GM12878 (cell line): Measurements from ENCODE around the gene SKAP1.

Source experiments
- CTCF ChIP-seq, 3 experiments: IDR thresholded peaks in 2 of 3; conservative IDR thresholded peaks in 1 of 3; 2 replicates each; pipeline ENCODE4 v1.5.1; 2011; ENCODE audit warnings: low read depth in 3 of 3, low read length in 3 of 3, mild to moderate bottlenecking in 3 of 3, control low read depth in 2 of 3, moderate library complexity in 2 of 3, inconsistent platforms in 1 of 3, mixed read lengths in 1 of 3; ENCODE audit not compliant: control insufficient read depth in 2 of 3, insufficient read depth in 1 of 3; ENCODE audit errors: extremely low read depth in 1 of 3
- EZH2 ChIP-seq: IDR thresholded peaks from 2 replicates; pipeline ENCODE4 v1.6.1; 2012; ENCODE audit warnings: low read depth, mild to moderate bottlenecking, control low read depth, inconsistent platforms, low read length, borderline replicate concordance; ENCODE audit not compliant: control insufficient read depth
- GABPA ChIP-seq: IDR thresholded peaks from 2 replicates; pipeline ENCODE4 v1.6.1; 2014; ENCODE audit warnings: antibody characterized with exemption, low read depth, mild to moderate bottlenecking, inconsistent platforms
- KDM1A ChIP-seq: fragments of 200-600 bp; sonication (generic); IDR thresholded peaks from 2 replicates; pipeline ENCODE4 v1.6.1; 2016; ENCODE audit warnings: borderline replicate concordance
- RAD51 ChIP-seq: fragments of 450-650 bp; IDR thresholded peaks from 2 replicates; pipeline ENCODE4 v1.6.1; 2016; ENCODE audit warnings: moderate library complexity, mild to moderate bottlenecking, inconsistent platforms
- SMAD5 ChIP-seq: IDR thresholded peaks from 2 replicates; pipeline ENCODE4 v1.6.1; 2016; ENCODE audit warnings: antibody characterized with exemption, low read depth
- SMC3 ChIP-seq: IDR thresholded peaks from 2 replicates; pipeline ENCODE4 v1.6.1; 2011; ENCODE audit warnings: low read length, improper control_type of control experiment, borderline replicate concordance
- YY1 ChIP-seq: IDR thresholded peaks from 2 replicates; pipeline ENCODE4 v1.6.1; 2011; ENCODE audit warnings: low read depth, mild to moderate bottlenecking, low read length
- ZNF592 ChIP-seq: fragments of 450-650 bp; IDR thresholded peaks from 2 replicates; pipeline ENCODE4 v1.6.1; 2017; ENCODE audit warnings: mild to moderate bottlenecking, moderate library complexity
- TF ChIP-seq, protein P1 (sequence below): IDR thresholded peaks from 2 replicates; pipeline ENCODE4 v1.6.1; 2012; ENCODE audit warnings: mild to moderate bottlenecking, low read depth, low read length
- TF ChIP-seq, protein P2 (sequence below): fragments of 450-650 bp; IDR thresholded peaks from 2 replicates; pipeline ENCODE4 v1.6.1; 2017; ENCODE audit warnings: mild to moderate bottlenecking, moderate library complexity

DNA sequence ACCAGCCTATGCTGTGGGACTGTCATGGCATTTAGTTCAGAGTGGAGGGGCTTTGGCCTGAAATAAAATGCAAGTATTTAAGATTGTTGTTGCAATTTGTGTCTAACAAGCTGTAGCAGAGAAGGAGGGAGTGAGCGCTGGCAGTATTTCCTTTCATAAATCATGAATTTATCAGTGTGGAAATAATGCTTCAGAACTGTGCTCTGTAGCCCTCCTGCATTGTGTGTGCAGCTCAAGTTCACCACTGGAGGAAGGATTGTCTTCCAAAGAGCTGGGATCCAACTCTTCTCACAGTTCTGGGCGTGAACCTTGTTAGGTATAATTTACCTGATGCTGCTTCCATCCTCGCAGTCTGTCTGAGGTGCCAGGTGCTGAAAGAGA is 307.4 kb downstream of the SKAP1 start:
- TF ChIP-seq YY1 = no peak
- TF ChIP-seq SMC3 = no peak
- TF ChIP-seq CTCF (IDR thresholded peaks at IDR 0.05 in 2 of 3, conservative IDR thresholded peaks at IDR 0.05 in 1 of 3; ENCODE audit: control insufficient read depth in 2 of 3, extremely low read depth in 1 of 3, insufficient read depth in 1 of 3, low read depth in 3 of 3, low read length in 3 of 3) = no peak
- no peak for TF ChIP-seq SMAD5
- TF ChIP-seq, protein P1, sequence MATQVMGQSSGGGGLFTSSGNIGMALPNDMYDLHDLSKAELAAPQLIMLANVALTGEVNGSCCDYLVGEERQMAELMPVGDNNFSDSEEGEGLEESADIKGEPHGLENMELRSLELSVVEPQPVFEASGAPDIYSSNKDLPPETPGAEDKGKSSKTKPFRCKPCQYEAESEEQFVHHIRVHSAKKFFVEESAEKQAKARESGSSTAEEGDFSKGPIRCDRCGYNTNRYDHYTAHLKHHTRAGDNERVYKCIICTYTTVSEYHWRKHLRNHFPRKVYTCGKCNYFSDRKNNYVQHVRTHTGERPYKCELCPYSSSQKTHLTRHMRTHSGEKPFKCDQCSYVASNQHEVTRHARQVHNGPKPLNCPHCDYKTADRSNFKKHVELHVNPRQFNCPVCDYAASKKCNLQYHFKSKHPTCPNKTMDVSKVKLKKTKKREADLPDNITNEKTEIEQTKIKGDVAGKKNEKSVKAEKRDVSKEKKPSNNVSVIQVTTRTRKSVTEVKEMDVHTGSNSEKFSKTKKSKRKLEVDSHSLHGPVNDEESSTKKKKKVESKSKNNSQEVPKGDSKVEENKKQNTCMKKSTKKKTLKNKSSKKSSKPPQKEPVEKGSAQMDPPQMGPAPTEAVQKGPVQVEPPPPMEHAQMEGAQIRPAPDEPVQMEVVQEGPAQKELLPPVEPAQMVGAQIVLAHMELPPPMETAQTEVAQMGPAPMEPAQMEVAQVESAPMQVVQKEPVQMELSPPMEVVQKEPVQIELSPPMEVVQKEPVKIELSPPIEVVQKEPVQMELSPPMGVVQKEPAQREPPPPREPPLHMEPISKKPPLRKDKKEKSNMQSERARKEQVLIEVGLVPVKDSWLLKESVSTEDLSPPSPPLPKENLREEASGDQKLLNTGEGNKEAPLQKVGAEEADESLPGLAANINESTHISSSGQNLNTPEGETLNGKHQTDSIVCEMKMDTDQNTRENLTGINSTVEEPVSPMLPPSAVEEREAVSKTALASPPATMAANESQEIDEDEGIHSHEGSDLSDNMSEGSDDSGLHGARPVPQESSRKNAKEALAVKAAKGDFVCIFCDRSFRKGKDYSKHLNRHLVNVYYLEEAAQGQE = no peak
- TF ChIP-seq GABPA = no peak
- TF ChIP-seq, protein P2, sequence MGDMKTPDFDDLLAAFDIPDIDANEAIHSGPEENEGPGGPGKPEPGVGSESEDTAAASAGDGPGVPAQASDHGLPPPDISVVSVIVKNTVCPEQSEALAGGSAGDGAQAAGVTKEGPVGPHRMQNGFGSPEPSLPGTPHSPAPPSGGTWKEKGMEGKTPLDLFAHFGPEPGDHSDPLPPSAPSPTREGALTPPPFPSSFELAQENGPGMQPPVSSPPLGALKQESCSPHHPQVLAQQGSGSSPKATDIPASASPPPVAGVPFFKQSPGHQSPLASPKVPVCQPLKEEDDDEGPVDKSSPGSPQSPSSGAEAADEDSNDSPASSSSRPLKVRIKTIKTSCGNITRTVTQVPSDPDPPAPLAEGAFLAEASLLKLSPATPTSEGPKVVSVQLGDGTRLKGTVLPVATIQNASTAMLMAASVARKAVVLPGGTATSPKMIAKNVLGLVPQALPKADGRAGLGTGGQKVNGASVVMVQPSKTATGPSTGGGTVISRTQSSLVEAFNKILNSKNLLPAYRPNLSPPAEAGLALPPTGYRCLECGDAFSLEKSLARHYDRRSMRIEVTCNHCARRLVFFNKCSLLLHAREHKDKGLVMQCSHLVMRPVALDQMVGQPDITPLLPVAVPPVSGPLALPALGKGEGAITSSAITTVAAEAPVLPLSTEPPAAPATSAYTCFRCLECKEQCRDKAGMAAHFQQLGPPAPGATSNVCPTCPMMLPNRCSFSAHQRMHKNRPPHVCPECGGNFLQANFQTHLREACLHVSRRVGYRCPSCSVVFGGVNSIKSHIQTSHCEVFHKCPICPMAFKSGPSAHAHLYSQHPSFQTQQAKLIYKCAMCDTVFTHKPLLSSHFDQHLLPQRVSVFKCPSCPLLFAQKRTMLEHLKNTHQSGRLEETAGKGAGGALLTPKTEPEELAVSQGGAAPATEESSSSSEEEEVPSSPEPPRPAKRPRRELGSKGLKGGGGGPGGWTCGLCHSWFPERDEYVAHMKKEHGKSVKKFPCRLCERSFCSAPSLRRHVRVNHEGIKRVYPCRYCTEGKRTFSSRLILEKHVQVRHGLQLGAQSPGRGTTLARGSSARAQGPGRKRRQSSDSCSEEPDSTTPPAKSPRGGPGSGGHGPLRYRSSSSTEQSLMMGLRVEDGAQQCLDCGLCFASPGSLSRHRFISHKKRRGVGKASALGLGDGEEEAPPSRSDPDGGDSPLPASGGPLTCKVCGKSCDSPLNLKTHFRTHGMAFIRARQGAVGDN = no peak
- no peak for TF ChIP-seq KDM1A
- no peak for TF ChIP-seq EZH2
- TF ChIP-seq ZNF592 = no peak
- no peak for TF ChIP-seq RAD51
